Tibial nerve (tissue), 4 donors: Measurements from ENCODE around the gene SCAMP2. TPM values are rescaled to one million over a fixed set of nuclear protein-coding genes. Genes with fewer than 3 reads are reported as not detected.

Source experiments
- DNase-seq, 2 donors: peaks; one replicate each; pipeline ENCODE4 v3.0.0-alpha.2; 2019; ENCODE audit warnings: low spot score in 2 of 2
- H3K27ac ChIP-seq, 4 donors: fragments of 200-600 bp; sonication (generic) in 3 of 4; one replicate each; pipeline ENCODE4 v1.5.1; 2017 to 2019; ENCODE audit warnings: mild to moderate bottlenecking in 1 of 4
- H3K27me3 ChIP-seq, 2 donors: fragments of 200-600 bp; sonication (generic) in 1 of 2; one replicate each; pipeline versions ENCODE4 v1.5.1 to v1.6.0; 2017 to 2019
- H3K36me3 ChIP-seq, 3 donors: fragments of 200-600 bp; sonication (generic); one replicate each; pipeline ENCODE4 v1.5.1; 2018 to 2019
- H3K4me1 ChIP-seq, 4 donors: fragments of 200-600 bp; sonication (generic) in 3 of 4; one replicate each; pipeline ENCODE4 v1.5.1; 2017 to 2019
- H3K4me3 ChIP-seq, 4 donors: fragments of 200-600 bp; sonication (generic) in 3 of 4; one replicate each; pipeline ENCODE4 v1.5.1; 2017 to 2019; ENCODE audit warnings: mild to moderate bottlenecking in 1 of 4, moderate library complexity in 1 of 4
- H3K9me3 ChIP-seq, 4 donors: fragments of 200-600 bp; sonication (generic) in 3 of 4; one replicate each; pipeline ENCODE4 v1.5.1; 2017 to 2019
- CTCF ChIP-seq, 5 experiments: fragments of 200-600 bp in 3 of 5; fragments of 450-650 bp in 2 of 5; sonication (generic) in 3 of 5; IDR thresholded peaks; one replicate each; pipeline ENCODE4 v1.5.1; 2016 to 2019; ENCODE audit warnings: antibody characterized with exemption in 5 of 5, mild to moderate bottlenecking in 3 of 5, moderate library complexity in 2 of 5
- EP300 ChIP-seq, 2 donors: sonication (generic); formaldehyde crosslinking; IDR thresholded peaks; one replicate each; pipeline ENCODE4 v1.6.1; 2017; ENCODE audit warnings: antibody characterized with exemption in 2 of 2, mild to moderate bottlenecking in 1 of 2
- POLR2A ChIP-seq, 2 donors: fragments of 450-650 bp; IDR thresholded peaks; one replicate each; pipeline ENCODE4 v1.6.1; 2017; ENCODE audit warnings: antibody characterized with exemption in 2 of 2, mild to moderate bottlenecking in 2 of 2, moderate library complexity in 2 of 2
- WGBS, 2 donors: methylation state at CpG; one replicate each; pipeline ENCODE4 v1.1.5; 2018; 5-methylcytosine and 5-hydroxymethylcytosine counted together
- total RNA-seq, 4 donors: library from RNA; depleted of rRNA; stranded (reverse); fragments of >200 nt; gene quantifications; one replicate each; pipeline ENCODE4 v1.1.0, GENCODE V29; 2016

Gene SCAMP2
- total RNA-seq, 4 donors from 2014 or later, result 47.6 to 72.0 (median 65.7) TPM

GRCh38 chr15:74812533-74812932, 60.6 kb downstream of the SCAMP2 start, which contains the start of gene LMAN1L:
LMAN1L (plus strand) TSS chr15:74812835; CDS start chr15:74812855, 20 bp downstream.
- DNase-seq, result no peak
- H3K4me3 ChIP-seq, result no peak within 1 kb of the TSS
- peaks cover 0 to 3% of the 10 kb centered on the region in 2 donors for H3K27me3 ChIP-seq
- WGBS, 2 donors, result 76% methylated on average over 12 of the region's 12 CpGs
- no peaks in the 10 kb centered on the region for H3K36me3 ChIP-seq
- no peak for TF ChIP-seq CTCF (IDR thresholded peaks at IDR 0.05)
- no peak for TF ChIP-seq EP300 (IDR thresholded peaks at IDR 0.05)
- no peak for TF ChIP-seq POLR2A (IDR thresholded peaks at IDR 0.05)
- H3K9me3 ChIP-seq, result no peaks in the 10 kb centered on the region
- H3K27ac ChIP-seq, result no peak within 1 kb of the TSS
- peaks cover 0 to 3% (median 0%) of the 10 kb centered on the region in 4 donors for H3K4me1 ChIP-seq

- TF ChIP-seq CTCF (IDR thresholded peaks at IDR 0.05) (no peak), POLR2A (IDR thresholded peaks at IDR 0.05) (no peak), EP300 (IDR thresholded peaks at IDR 0.05) (no peak)
- 77 to 89% methylated on average over 3 of the region's 3 CpGs for WGBS, 2 donors
- Histone ChIP-seq H3K9me3 (no peaks in the 10 kb centered on the region), H3K4me3 (no peak overlapping the region), H3K36me3 (no peaks in the 10 kb centered on the region), H3K4me1 (peaks cover 0 to 10% (median 0%) of the 10 kb centered on the region in 4 donors), H3K27ac (no peak overlapping the region), H3K27me3 (no peaks in the 10 kb centered on the region)
- DNase-seq, result no peak
Observed at GRCh38 chr15:74809956-74810355, 63.2 kb downstream of the SCAMP2 start.

DNA sequence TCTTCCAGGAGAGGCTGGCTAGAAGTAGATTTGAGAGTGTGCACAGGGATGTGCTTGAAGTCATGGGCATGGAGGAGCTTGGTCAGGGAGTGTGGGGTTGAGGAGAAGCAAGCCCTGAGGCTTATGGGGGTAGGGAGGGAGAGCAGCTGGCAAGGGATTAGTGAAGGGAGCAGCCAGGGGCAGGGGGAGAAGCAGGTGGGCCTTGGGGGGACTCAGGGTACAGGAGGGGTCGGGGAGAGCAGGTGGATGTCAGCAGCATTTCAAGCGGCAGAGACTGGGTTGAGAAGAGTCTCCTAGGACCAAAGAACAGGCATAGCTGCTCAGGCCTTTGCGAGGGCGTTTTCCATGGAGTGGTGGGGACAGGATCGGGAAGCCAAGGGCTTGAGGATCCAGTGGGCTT, 63.9 kb downstream of the SCAMP2 start:
- DNase-seq, result no peak
- Histone ChIP-seq H3K4me1 (peaks cover 0 to 10% (median 0%) of the 10 kb centered on the region in 4 donors), H3K36me3 (peaks cover 0 to 6% (median 0%) of the 10 kb centered on the region in 3 donors), H3K27ac (no peak overlapping the region), H3K9me3 (no peaks in the 10 kb centered on the region), H3K27me3 (no peaks in the 10 kb centered on the region), H3K4me3 (no peak overlapping the region)
- TF ChIP-seq EP300 (IDR thresholded peaks at IDR 0.05) (no peak), POLR2A (IDR thresholded peaks at IDR 0.05) (no peak), CTCF (IDR thresholded peaks at IDR 0.05) (no peak)
- 73 to 74% methylated on average over 5 of the region's 5 CpGs for WGBS, 2 donors

DNA sequence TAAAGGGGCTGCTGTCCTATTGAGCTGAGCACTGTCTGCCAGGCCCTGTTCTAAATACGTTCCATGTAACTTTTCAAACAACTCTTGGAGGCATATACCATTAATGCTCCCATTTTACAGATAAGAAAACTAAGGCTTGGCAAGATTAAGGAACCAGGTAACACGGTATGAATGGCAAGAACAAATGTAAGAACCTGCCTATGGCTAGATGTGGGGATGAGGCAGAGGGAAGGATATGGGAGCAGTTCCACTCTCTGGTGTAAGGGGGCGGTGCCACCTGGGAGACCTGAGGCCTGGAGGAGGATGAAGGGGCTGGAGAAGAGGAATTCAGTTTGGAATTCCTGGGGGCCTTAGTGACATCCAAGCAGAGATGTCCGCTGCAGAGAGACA, 64.3 kb downstream of the SCAMP2 start:
- no peak overlapping the region for H3K4me3 ChIP-seq
- H3K27ac ChIP-seq, result no peak overlapping the region
- no peak for TF ChIP-seq EP300 (IDR thresholded peaks at IDR 0.05)
- 63% methylated on average over 4 of the region's 4 CpGs for WGBS, 2 donors
- peaks cover 0 to 10% (median 0%) of the 10 kb centered on the region in 4 donors for H3K4me1 ChIP-seq
- no peak for DNase-seq
- no peaks in the 10 kb centered on the region for H3K27me3 ChIP-seq
- peaks cover 0 to 10% (median 0%) of the 10 kb centered on the region in 3 donors for H3K36me3 ChIP-seq
- no peaks in the 10 kb centered on the region for H3K9me3 ChIP-seq

GRCh38 chr15:74808078-74808839, 64.9 kb downstream of the SCAMP2 start:
- 78 to 81% methylated on average over 18 of the region's 18 CpGs for WGBS, 2 donors
- H3K4me1 ChIP-seq, result peaks cover 0 to 10% (median 0%) of the 10 kb centered on the region in 4 donors

More at GRCh38 chr15:74808078-74808839, 64.9 kb downstream of the SCAMP2 start:
- DNase-seq, result no peak
- no peaks in the 10 kb centered on the region for H3K27me3 ChIP-seq
- no peaks in the 10 kb centered on the region for H3K9me3 ChIP-seq
- peaks cover 0 to 16% (median under 1%) of the 10 kb centered on the region in 3 donors for H3K36me3 ChIP-seq
- TF ChIP-seq EP300 (IDR thresholded peaks at IDR 0.05), result no peak
- no peak for TF ChIP-seq CTCF (IDR thresholded peaks at IDR 0.05)
- TF ChIP-seq POLR2A (IDR thresholded peaks at IDR 0.05), result no peak
- no peak overlapping the region for H3K27ac ChIP-seq
- no peak overlapping the region for H3K4me3 ChIP-seq
